ENCODE data around the gene ZSCAN31. TPM values are rescaled to one million over a fixed set of nuclear protein-coding genes. Genes with fewer than 3 reads are reported as not detected.

Gene ZSCAN31
- total and polyA plus RNA-seq, 2 of the 8 experiments (the other 6 are each of a cell fraction or from before 2014, with no cell fraction given) = 1.9 to 7.0 TPM

- peak; percentile 84; the same call in 1 of the 2 replicates for TF ChIP-seq TAF1 (IDR thresholded peaks at IDR 0.05; ENCODE audit: low read depth, low read length)
- TF ChIP-seq CREB1 (IDR thresholded peaks at IDR 0.05) = peak; percentile 16; the same call in 1 of the 2 replicates
- TF ChIP-seq SP2 (IDR thresholded peaks at IDR 0.05; ENCODE audit: low read length) = peak; percentile 82
- peak; percentile 11 to 60; a peak in 2 of 3 replicates for TF ChIP-seq POLR2A (IDR thresholded peaks at IDR 0.05; ENCODE audit: control extremely low read depth in 1 of 2, low read depth in 2 of 2, low read length in 2 of 2)
- no peak for TF ChIP-seq CHD2 (IDR thresholded peaks at IDR 0.05; ENCODE audit: low read length)
- TF ChIP-seq CEBPB (IDR thresholded peaks at IDR 0.05; ENCODE audit: low read depth, low read length) = no peak
- TF ChIP-seq PHF8 (conservative IDR thresholded peaks at IDR 0.05; ENCODE audit: low read depth, low read length) = peak; percentile 83
- TF ChIP-seq SIN3A (conservative IDR thresholded peaks at IDR 0.05 in 1 of 2, IDR thresholded peaks at IDR 0.05 in 1 of 2; ENCODE audit: low read depth in 1 of 2, low read length in 2 of 2) = peak; percentile 73 to 85; a peak in 1 of 4 replicates
Measured at GRCh38 chr6:28349892-28350737, 14.2 kb upstream of the ZSCAN31 start, which contains the start of gene ZKSCAN3 (continued).

Measured in H1 (cell line).